ENCODE measurements around the gene AFTPH. TPM values are rescaled to one million over a fixed set of nuclear protein-coding genes. Genes with fewer than 3 reads are reported as not detected.

The AFTPH gene
- total RNA-seq, 4 donors from 2014 or later, result 30.3 to 52.8 (median 43.8) TPM

DNA sequence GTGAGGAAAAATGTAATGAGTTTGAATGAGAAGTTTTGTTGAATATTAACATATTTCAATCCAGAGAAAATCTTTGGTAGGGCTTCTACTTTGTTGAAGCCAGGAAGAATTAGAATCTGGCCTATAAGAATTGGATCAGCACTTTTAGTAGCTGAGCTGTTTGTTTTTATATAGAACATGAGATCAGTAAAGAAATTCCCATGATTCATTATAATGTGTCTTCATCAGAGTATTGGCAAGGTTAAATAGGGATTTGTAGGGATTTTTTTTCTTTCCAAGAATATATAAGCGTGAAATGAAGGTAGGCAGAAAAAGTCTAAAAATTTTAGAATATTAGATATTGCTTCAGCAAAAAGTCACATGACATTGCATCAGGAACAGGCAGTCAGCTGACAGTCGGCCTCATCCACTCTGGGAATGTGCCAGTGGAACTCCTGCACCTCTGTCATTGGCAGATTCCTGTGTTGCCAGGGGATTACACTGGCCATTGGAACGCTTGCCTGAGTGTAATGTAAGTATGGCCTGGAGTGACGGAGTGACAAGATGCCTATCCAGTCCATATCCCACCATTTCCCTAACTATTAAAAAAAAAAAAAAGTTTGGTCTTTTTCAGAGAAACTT lies 69.0 kb downstream of the AFTPH start:
- H3K9me3 ChIP-seq, result no peaks in the 10 kb centered on the region
- no peak overlapping the region for H3K4me3 ChIP-seq
- peaks cover 0 to 52% (median 0%) of the 10 kb centered on the region in 3 donors for H3K36me3 ChIP-seq
- H3K27ac ChIP-seq, result peak overlapping the region in 1 of 4 donors; percentile 17
- TF ChIP-seq POLR2A (IDR thresholded peaks at IDR 0.05), result no peak
- TF ChIP-seq, protein P1, sequence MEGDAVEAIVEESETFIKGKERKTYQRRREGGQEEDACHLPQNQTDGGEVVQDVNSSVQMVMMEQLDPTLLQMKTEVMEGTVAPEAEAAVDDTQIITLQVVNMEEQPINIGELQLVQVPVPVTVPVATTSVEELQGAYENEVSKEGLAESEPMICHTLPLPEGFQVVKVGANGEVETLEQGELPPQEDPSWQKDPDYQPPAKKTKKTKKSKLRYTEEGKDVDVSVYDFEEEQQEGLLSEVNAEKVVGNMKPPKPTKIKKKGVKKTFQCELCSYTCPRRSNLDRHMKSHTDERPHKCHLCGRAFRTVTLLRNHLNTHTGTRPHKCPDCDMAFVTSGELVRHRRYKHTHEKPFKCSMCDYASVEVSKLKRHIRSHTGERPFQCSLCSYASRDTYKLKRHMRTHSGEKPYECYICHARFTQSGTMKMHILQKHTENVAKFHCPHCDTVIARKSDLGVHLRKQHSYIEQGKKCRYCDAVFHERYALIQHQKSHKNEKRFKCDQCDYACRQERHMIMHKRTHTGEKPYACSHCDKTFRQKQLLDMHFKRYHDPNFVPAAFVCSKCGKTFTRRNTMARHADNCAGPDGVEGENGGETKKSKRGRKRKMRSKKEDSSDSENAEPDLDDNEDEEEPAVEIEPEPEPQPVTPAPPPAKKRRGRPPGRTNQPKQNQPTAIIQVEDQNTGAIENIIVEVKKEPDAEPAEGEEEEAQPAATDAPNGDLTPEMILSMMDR (IDR thresholded peaks at IDR 0.05), result no peak
- 70 to 74% methylated on average over 4 of the region's 4 CpGs for WGBS, 2 donors
- intact Hi-C loops (cut with DNase I), result loop anchor here (5.0 kb wide), 1 partner anchor 274 kb away; no protein-coding TSS in a partner anchor
- no peaks in the 10 kb centered on the region for H3K27me3 ChIP-seq
- H3K4me1 ChIP-seq, result peaks cover 0 to 39% (median 0%) of the 10 kb centered on the region in 3 donors
- no peak for DNase-seq

DNA sequence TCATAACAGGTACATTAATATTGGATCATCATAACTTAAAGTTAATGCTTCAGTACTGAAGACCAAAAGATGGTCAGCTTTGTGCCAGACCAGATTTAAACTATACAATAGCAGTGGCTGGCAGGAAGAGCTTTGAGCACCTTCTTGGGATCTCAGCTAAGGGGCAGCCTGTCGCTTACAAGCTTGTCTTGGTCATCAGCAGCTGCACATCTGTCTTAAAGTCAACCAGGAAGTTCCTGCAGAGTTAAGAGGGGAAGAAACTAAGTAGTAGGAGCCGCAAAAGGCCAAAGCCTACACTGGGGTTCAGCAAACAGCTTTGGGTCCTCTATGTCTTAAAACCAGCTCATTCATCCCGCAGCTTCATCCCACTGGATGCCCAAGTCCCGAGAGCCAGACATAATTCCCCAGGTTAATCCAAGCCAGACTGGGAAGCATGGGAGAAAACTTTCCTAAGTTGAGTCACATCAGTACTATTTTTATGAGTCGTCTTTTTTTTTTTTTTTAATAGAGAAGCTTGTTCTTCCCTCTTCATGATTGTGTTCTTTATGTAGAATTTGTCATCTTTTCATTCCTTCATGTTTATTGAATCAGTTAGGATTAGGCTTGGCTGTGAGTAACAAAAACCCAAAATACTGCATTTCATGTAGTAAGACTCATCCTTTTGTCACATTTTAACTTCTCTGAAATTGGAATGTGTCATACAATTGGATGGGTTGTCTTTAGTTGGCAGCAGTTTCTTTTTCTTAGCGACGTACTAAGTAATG lies 70.3 kb downstream of the AFTPH start:
- H3K4me3 ChIP-seq, result no peak overlapping the region
- H3K4me1 ChIP-seq, result peaks cover 0 to 40% (median 0%) of the 10 kb centered on the region in 3 donors
- no peaks in the 10 kb centered on the region for H3K9me3 ChIP-seq
- H3K27me3 ChIP-seq, result no peaks in the 10 kb centered on the region
- peak overlapping the region in 3 of 4 donors; percentile 4 to 69 (median 45) for H3K27ac ChIP-seq
- TF ChIP-seq, protein P1 (IDR thresholded peaks at IDR 0.05), result no peak
- no peak for TF ChIP-seq POLR2A (IDR thresholded peaks at IDR 0.05)
- peaks cover 0 to 41% (median 0%) of the 10 kb centered on the region in 3 donors for H3K36me3 ChIP-seq
- DNase-seq, result no peak
- 53 to 68% methylated on average over 7 of the region's 7 CpGs for WGBS, 2 donors
- intact Hi-C loops (cut with DNase I), result loop anchor here (5.0 kb wide), 1 partner anchor 273 kb away; no protein-coding TSS in a partner anchor

DNA sequence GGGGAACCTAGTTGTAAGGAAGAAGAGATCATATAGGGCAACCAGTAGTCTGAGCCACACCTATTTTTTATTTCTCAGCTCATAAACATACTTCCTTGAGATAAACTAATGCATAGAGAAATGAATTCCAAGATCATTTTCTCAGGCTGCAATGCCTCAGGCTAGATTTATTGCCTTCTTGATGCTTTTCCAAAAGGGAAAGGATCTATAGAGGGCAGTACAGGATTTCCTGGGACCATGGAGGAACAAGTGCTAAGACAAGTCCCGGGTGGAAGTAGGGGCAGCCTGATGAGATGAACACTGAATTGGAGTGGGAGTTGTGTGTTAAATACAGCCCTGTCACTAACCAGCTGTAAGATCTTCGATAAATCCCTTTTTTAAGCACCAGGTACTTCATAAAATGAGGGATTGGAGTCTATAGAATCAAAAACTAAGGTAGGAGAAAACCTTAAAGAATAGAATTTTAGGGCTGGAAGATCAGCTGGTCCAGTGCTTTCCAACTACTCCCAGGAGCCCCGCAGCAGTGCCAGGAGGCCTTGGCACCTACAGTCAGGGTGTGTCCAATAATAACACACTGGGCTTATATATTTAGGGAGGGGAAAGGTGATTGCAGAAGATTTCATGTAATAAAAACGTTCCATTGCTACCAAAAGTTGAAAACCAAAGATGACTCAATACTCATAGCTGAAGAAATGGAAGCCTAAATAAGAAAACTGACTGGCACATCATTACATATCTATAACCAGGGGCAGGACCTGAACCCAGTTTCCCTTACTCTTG lies 71.5 kb downstream of the AFTPH start:
- DNase-seq, result no peak
- peaks cover 0 to 31% (median 0%) of the 10 kb centered on the region in 3 donors for H3K36me3 ChIP-seq
- peaks cover 0 to 50% (median 3%) of the 10 kb centered on the region in 3 donors for H3K4me1 ChIP-seq
- intact Hi-C loops (cut with DNase I), result no loop called here
- H3K9me3 ChIP-seq, result no peaks in the 10 kb centered on the region
- H3K4me3 ChIP-seq, result no peak overlapping the region
- H3K27me3 ChIP-seq, result no peaks in the 10 kb centered on the region
- peak overlapping the region in 2 of 4 donors; percentile 45 to 49 for H3K27ac ChIP-seq
- WGBS, 2 donors, result 26 to 36% methylated on average over 4 of the region's 4 CpGs
- TF ChIP-seq POLR2A (IDR thresholded peaks at IDR 0.05), result no peak
- TF ChIP-seq, protein P1 (IDR thresholded peaks at IDR 0.05), result peak in 1 of 6 experiments; percentile 12

DNA sequence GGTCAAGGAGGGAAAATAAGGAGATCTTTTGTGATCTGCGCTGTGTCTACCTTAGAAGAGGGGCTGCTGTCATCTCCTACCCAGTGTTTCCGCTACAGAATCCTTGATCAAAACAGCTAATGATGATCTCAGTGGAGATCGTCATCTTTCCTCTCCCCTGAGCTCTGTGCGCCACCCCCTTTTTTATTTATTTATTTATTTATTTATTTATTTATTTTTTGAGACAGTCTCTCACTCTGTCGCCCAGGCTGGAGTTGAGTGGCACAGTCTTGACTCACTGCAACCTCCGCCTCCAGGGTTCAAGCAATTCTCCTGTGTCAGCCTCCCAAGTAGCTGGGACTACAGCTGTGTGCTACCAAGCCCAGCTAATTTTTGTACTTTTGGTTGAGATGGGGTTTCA lies 74.1 kb downstream of the AFTPH start:
- intact Hi-C loops (cut with DNase I), result no loop called here
- TF ChIP-seq, protein P1 (IDR thresholded peaks at IDR 0.05), result no peak
- no peak for TF ChIP-seq POLR2A (IDR thresholded peaks at IDR 0.05)
- Histone ChIP-seq H3K36me3 (peaks cover 0 to 7% (median 0%) of the 10 kb centered on the region in 3 donors), H3K4me1 (peaks cover 0 to 39% (median 3%) of the 10 kb centered on the region in 3 donors), H3K27ac (no peak overlapping the region), H3K27me3 (no peaks in the 10 kb centered on the region), H3K9me3 (no peaks in the 10 kb centered on the region), H3K4me3 (no peak overlapping the region)
- no peak for DNase-seq
- 88 to 93% methylated on average over 6 of the region's 6 CpGs for WGBS, 2 donors

Measured in esophagus squamous epithelium (tissue), 5 donors.